Endothelial cell of umbilical vein (primary cell): Measurements from ENCODE around the gene TENM4. TPM values are rescaled to one million over a fixed set of nuclear protein-coding genes. Genes with fewer than 3 reads are reported as not detected.

Experiments
- BruUV-seq: library from RNA; stranded (reverse); fragments of 400-500 nt; replicated peaks from 2 replicates; lab custom pipeline; 2021; lab: Mats Ljungman, UMichigan
- CTCF ChIA-PET: fragments of 300-600, 350-600 bp; sonication (Branson Sonifier 250); formaldehyde crosslinking; loops from one replicate; lab custom pipeline; 2021; ENCODE audit warnings: antibody characterized with exemption, inconsistent platforms; lab: Charles Lee
- POLR2A ChIA-PET: fragments of 300-600, 350-600 bp; sonication (Branson Sonifier 250); formaldehyde crosslinking; loops from one replicate; lab custom pipeline; 2021; ENCODE audit warnings: antibody characterized with exemption, inconsistent platforms; lab: Charles Lee
- DNase-seq: peaks from one replicate; pipeline ENCODE4 v3.0.0-alpha.2; 2011; ENCODE audit warnings: low read depth, low spot score
- FAIRE-seq: peaks from 2 replicates; lab custom pipeline; 2011; peaks lifted over from hg19 to GRCh38; lab: Jason Lieb, UNC
- H2AFZ ChIP-seq: 2 replicates; pipeline ENCODE4 v1.6.0; 2012; ENCODE audit warnings: low read depth, low read length, control low read depth, inconsistent platforms
- H3K27ac ChIP-seq: 2 replicates; pipeline ENCODE4 v1.5.1; 2011; ENCODE audit warnings: low read depth, mild to moderate bottlenecking, control low read depth, low read length, moderate library complexity; ENCODE audit not compliant: insufficient read depth
- H3K27me3 ChIP-seq, 2 experiments: 2 replicates each; pipeline versions ENCODE4 v1.6.0 to v1.6.1; 2011; ENCODE audit warnings: low read length in 2 of 2, mixed read lengths in 1 of 2; ENCODE audit not compliant: control insufficient read depth in 2 of 2, insufficient read depth in 2 of 2
- H3K36me3 ChIP-seq, 2 experiments: 2 replicates in 1 of 2; 3 replicates in 1 of 2; pipeline ENCODE4 v1.5.1; 2011; ENCODE audit warnings: low read length in 2 of 2, mild to moderate bottlenecking in 1 of 2, moderate library complexity in 1 of 2; ENCODE audit not compliant: control insufficient read depth in 2 of 2, insufficient read depth in 2 of 2; ENCODE audit errors: extremely low read depth in 1 of 2
- H3K4me1 ChIP-seq: 3 replicates; pipeline ENCODE4 v1.5.1; 2011; ENCODE audit warnings: mild to moderate bottlenecking, low read length; ENCODE audit not compliant: control insufficient read depth, insufficient read depth; ENCODE audit errors: extremely low read depth
- H3K4me2 ChIP-seq: 2 replicates; pipeline ENCODE4 v1.6.1; 2011; ENCODE audit warnings: low read length, control low read depth, mixed read lengths; ENCODE audit not compliant: insufficient read depth
- H3K4me3 ChIP-seq, 3 experiments: fragments of 200-600 bp in 1 of 3; sonication (generic), shearing (Covaris generic) in 1 of 3; replicated peaks in 1 of 3; 2 replicates each; pipeline ENCODE4 v1.5.1; 2011 to 2016; ENCODE audit warnings: control low read depth in 3 of 3, low read length in 3 of 3, mild to moderate bottlenecking in 2 of 3, inconsistent platforms in 1 of 3, low read depth in 1 of 3, moderate library complexity in 1 of 3; ENCODE audit not compliant: insufficient read depth in 1 of 3
- H3K79me2 ChIP-seq: 2 replicates; pipeline ENCODE4 v1.6.0; 2012; ENCODE audit warnings: low read length, inconsistent platforms; ENCODE audit not compliant: control insufficient read depth, insufficient read depth
- H3K9ac ChIP-seq: replicated peaks from 2 replicates; pipeline ENCODE3; 2011; ENCODE audit warnings: low read length, control low read depth; ENCODE audit not compliant: insufficient read depth; ENCODE audit errors: extremely low read depth
- H3K9me1 ChIP-seq: replicated peaks from 3 replicates; pipeline ENCODE4 v1.6.0; 2011; ENCODE audit warnings: mild to moderate bottlenecking, low read length; ENCODE audit not compliant: control insufficient read depth, insufficient read depth; ENCODE audit errors: extremely low read depth
- H3K9me3 ChIP-seq: replicated peaks from 2 replicates; pipeline ENCODE4 v1.5.1; 2012; ENCODE audit warnings: low read length, inconsistent platforms; ENCODE audit not compliant: control insufficient read depth, insufficient read depth
- H4K20me1 ChIP-seq: replicated peaks from 2 replicates; pipeline ENCODE3; 2011; ENCODE audit warnings: mild to moderate bottlenecking, low read length; ENCODE audit not compliant: control insufficient read depth, insufficient read depth; ENCODE audit errors: extremely low read depth
- EZH2 ChIP-seq: IDR thresholded peaks from 2 replicates; pipeline ENCODE4 v1.6.1; 2012; ENCODE audit warnings: borderline replicate concordance, low read depth, mild to moderate bottlenecking, moderate library complexity, low read length, inconsistent platforms; ENCODE audit not compliant: severe bottlenecking
- FOS ChIP-seq: IDR thresholded peaks from 2 replicates; pipeline ENCODE4 v1.6.1; 2011; ENCODE audit warnings: mild to moderate bottlenecking, low read length, moderate library complexity, borderline replicate concordance; ENCODE audit not compliant: insufficient read depth
- GATA2 ChIP-seq: IDR thresholded peaks from 2 replicates; pipeline ENCODE4 v1.7.0; 2011; ENCODE audit warnings: low read depth, mild to moderate bottlenecking, moderate library complexity, mixed read lengths, low read length; ENCODE audit not compliant: insufficient read length, insufficient read depth
- JUN ChIP-seq: IDR thresholded peaks from 2 replicates; pipeline ENCODE4 v1.6.1; 2011; ENCODE audit warnings: borderline replicate concordance, low read depth; ENCODE audit not compliant: insufficient read length, insufficient read depth
- MYC ChIP-seq: IDR thresholded peaks from one replicate; pipeline ENCODE4 v1.6.1; 2011; ENCODE audit warnings: mild to moderate bottlenecking, low read depth, low read length
- POLR2A ChIP-seq: IDR thresholded peaks from 2 replicates; pipeline ENCODE4 v1.6.1; 2012; ENCODE audit warnings: low read depth, mild to moderate bottlenecking, control low read depth, low read length
- POLR2AphosphoS5 ChIP-seq: IDR thresholded peaks from 2 replicates; pipeline ENCODE4 v1.6.1; 2012; ENCODE audit warnings: low read depth, mild to moderate bottlenecking, control low read depth, low read length, moderate library complexity; ENCODE audit not compliant: insufficient read depth
- dilution Hi-C: fragments of 300-500 bp; cut with MboI; formaldehyde crosslinking; loops from one replicate; pipeline ENCODE4 v1.15.0; 2019; ENCODE audit warnings: low sequenced_read_pairs; ENCODE audit not compliant: extremely low pct_ligation_motif_present
- intact Hi-C: fragments of 100-400 bp; cut with micrococcal nuclease; formaldehyde crosslinking; loops from one replicate; pipeline ENCODE4 v1.10.0; 2022
- polyA plus RNA-seq, 4 experiments: library from polyadenylated mRNA; depleted of rRNA in 3 of 4; stranded (reverse) in 3 of 4; unstranded in 1 of 4; fragments of >200 nt; gene quantifications; 2 replicates each; pipeline versions ENCODE4 v1.2.1 to v1.2.3, GENCODE V29; 2011 to 2012; ENCODE audit warnings: missing spikeins in 1 of 4
- total RNA-seq: library from RNA; stranded (reverse); gene quantifications from 2 replicates; pipeline ENCODE4 v1.2.3, GENCODE V29; 2021
- TF ChIP-seq, protein P1 (sequence below): IDR thresholded peaks from 2 replicates; pipeline ENCODE4 v1.6.1; 2011; ENCODE audit not compliant: insufficient read depth, insufficient read length
- TF ChIP-seq, protein P2 (sequence below), 2 donors: IDR thresholded peaks; 1 replicate in 1 of 2; 2 replicates in 1 of 2; pipeline ENCODE4 v1.5.1; 2011; ENCODE audit warnings: low read length in 2 of 2, mild to moderate bottlenecking in 2 of 2, moderate library complexity in 2 of 2, control low read depth in 1 of 2, inconsistent platforms in 1 of 2, low read depth in 1 of 2; ENCODE audit not compliant: insufficient read depth in 1 of 2; ENCODE audit errors: extremely low read depth in 1 of 2

The TENM4 gene
- total and polyA plus RNA-seq, 2 donors (not counting 3 experiments of a cell fraction or from before 2014, with no cell fraction given) = 0.06 to 0.27 TPM

- no peak for TF ChIP-seq POLR2A
- TF ChIP-seq MYC = no peak
- no peak for TF ChIP-seq FOS
- TF ChIP-seq, protein P1, sequence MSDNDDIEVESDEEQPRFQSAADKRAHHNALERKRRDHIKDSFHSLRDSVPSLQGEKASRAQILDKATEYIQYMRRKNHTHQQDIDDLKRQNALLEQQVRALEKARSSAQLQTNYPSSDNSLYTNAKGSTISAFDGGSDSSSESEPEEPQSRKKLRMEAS = no peak
- no peak for TF ChIP-seq EZH2
- no peak for TF ChIP-seq JUN
- no peak for TF ChIP-seq GATA2
- TF ChIP-seq, protein P2, sequence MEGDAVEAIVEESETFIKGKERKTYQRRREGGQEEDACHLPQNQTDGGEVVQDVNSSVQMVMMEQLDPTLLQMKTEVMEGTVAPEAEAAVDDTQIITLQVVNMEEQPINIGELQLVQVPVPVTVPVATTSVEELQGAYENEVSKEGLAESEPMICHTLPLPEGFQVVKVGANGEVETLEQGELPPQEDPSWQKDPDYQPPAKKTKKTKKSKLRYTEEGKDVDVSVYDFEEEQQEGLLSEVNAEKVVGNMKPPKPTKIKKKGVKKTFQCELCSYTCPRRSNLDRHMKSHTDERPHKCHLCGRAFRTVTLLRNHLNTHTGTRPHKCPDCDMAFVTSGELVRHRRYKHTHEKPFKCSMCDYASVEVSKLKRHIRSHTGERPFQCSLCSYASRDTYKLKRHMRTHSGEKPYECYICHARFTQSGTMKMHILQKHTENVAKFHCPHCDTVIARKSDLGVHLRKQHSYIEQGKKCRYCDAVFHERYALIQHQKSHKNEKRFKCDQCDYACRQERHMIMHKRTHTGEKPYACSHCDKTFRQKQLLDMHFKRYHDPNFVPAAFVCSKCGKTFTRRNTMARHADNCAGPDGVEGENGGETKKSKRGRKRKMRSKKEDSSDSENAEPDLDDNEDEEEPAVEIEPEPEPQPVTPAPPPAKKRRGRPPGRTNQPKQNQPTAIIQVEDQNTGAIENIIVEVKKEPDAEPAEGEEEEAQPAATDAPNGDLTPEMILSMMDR (IDR thresholded peaks at IDR 0.05; ENCODE audit: extremely low read depth in 1 of 2, insufficient read depth in 1 of 2, low read depth in 1 of 2, low read length in 2 of 2) = no peak
- TF ChIP-seq POLR2AphosphoS5 = no peak
- ChIA-PET POLR2A (no interaction called here), CTCF (no interaction called here)
- intact Hi-C loops = no loop called here
- H3K4me3 ChIP-seq = no peak overlapping the region
- no peaks in the 10 kb centered on the region for H3K79me2 ChIP-seq
- no TSS peak for BruUV-seq
- FAIRE-seq = no peak
- no peaks in the 10 kb centered on the region for H4K20me1 ChIP-seq
- no peaks in the 10 kb centered on the region for H3K9me1 ChIP-seq
- no peaks in the 10 kb centered on the region for H3K9me3 ChIP-seq
- no peaks in the 10 kb centered on the region for H3K27me3 ChIP-seq
- no peak overlapping the region for H3K27ac ChIP-seq
- no peaks in the 10 kb centered on the region for H3K36me3 ChIP-seq
- DNase-seq = no peak
- dilution Hi-C loops = no loop called here
- H3K9ac ChIP-seq = no peak overlapping the region
- H3K4me1 ChIP-seq = no peaks in the 10 kb centered on the region
- H2AFZ ChIP-seq = no peak overlapping the region
- no peak overlapping the region for H3K4me2 ChIP-seq
Observed at GRCh38 chr11:79174045-79175008, 266.5 kb downstream of the TENM4 start.
